K562 (cell line): Measurements from ENCODE around the gene FAM187B. TPM values are rescaled to one million over a fixed set of nuclear protein-coding genes. Genes with fewer than 3 reads are reported as not detected.

Experiments used
- ARID1B ChIP-seq: fragments of 450-650 bp; IDR thresholded peaks from 2 replicates; pipeline ENCODE4 v1.6.1; 2016; ENCODE audit warnings: antibody characterized with exemption, mild to moderate bottlenecking, inconsistent platforms
- CCNT2 ChIP-seq: IDR thresholded peaks from 2 replicates; pipeline ENCODE4 v1.6.1; 2011; ENCODE audit warnings: borderline replicate concordance, low read depth, mild to moderate bottlenecking, moderate library complexity, mixed read lengths, low read length; ENCODE audit not compliant: insufficient read length; ENCODE audit errors: extremely low read depth
- ESRRA ChIP-seq: fragments of 450-650 bp; IDR thresholded peaks from 2 replicates; pipeline ENCODE4 v1.6.1; 2014; ENCODE audit warnings: low read depth, mild to moderate bottlenecking, moderate library complexity, borderline replicate concordance
- FOS ChIP-seq: IDR thresholded peaks from 3 replicates; pipeline ENCODE4 v1.6.1; 2011; ENCODE audit not compliant: insufficient read length; ENCODE audit errors: extremely low read depth
- FOXJ3 ChIP-seq: sonication (generic); formaldehyde crosslinking; IDR thresholded peaks from 2 replicates; pipeline ENCODE4 v1.4.0; 2020; ENCODE audit warnings: mild to moderate bottlenecking, missing genetic modification reagents
- MNT ChIP-seq, 2 experiments: fragments of 450-650 bp; conservative IDR thresholded peaks; 2 replicates each; pipeline ENCODE4 v1.6.1; 2017; ENCODE audit warnings: mild to moderate bottlenecking in 2 of 2, moderate library complexity in 2 of 2
- NCOA4 ChIP-seq: fragments of 450-650 bp; IDR thresholded peaks from 2 replicates; pipeline ENCODE4 v1.6.1; 2018; ENCODE audit warnings: mild to moderate bottlenecking; ENCODE audit not compliant: partially characterized antibody
- NR2C2 ChIP-seq, 2 experiments: fragments of 200-800 bp in 1 of 2; sonication (Bioruptor generic) in 1 of 2; sonication (generic) in 1 of 2; formaldehyde crosslinking in 1 of 2; IDR thresholded peaks; 2 replicates each; pipeline versions ENCODE4 v1.6.1 to v1.8.0; 2016 to 2022; ENCODE audit warnings: mild to moderate bottlenecking in 1 of 2, missing compliant biosample characterization in 1 of 2, missing genetic modification characterization in 1 of 2, missing genetic modification reagents in 1 of 2
- PPARD ChIP-seq: fragments of 250-450 bp; sonication (Bioruptor Pico); IDR thresholded peaks from 2 replicates; pipeline ENCODE4 v1.8.0; 2022; ENCODE audit warnings: inconsistent platforms, mild to moderate bottlenecking, moderate library complexity
- RAD21 ChIP-seq, 2 experiments: fragments of 250-450 bp in 1 of 2; fragments of 450-650 bp in 1 of 2; sonication (Bioruptor Pico) in 1 of 2; formaldehyde crosslinking in 1 of 2; IDR thresholded peaks in 1 of 2; conservative IDR thresholded peaks in 1 of 2; 2 replicates each; pipeline versions ENCODE4 v1.4.0 to v1.8.0; 2020 to 2022; ENCODE audit warnings: mild to moderate bottlenecking in 2 of 2, moderate library complexity in 1 of 2
- SMAD4 ChIP-seq: fragments of 250-450 bp; sonication (Bioruptor Pico); conservative IDR thresholded peaks from 2 replicates; pipeline ENCODE4 v1.8.0; 2021; ENCODE audit warnings: inconsistent platforms, mild to moderate bottlenecking, moderate library complexity
- TEAD4 ChIP-seq, 2 experiments: sonication (generic) in 1 of 2; formaldehyde crosslinking in 1 of 2; IDR thresholded peaks; 2 replicates each; pipeline versions ENCODE4 v1.6.1 to v1.8.0; 2012 to 2022; ENCODE audit warnings: borderline replicate concordance in 1 of 2, inconsistent platforms in 1 of 2, low read length in 1 of 2, mild to moderate bottlenecking in 1 of 2, missing genetic modification reagents in 1 of 2
- YY1 ChIP-seq, 3 experiments: IDR thresholded peaks; 2 replicates each; pipeline ENCODE4 v1.6.1; 2011; ENCODE audit warnings: low read length in 2 of 3, mild to moderate bottlenecking in 2 of 3, moderate library complexity in 2 of 3, borderline replicate concordance in 1 of 3, control low read depth in 1 of 3, low read depth in 1 of 3; ENCODE audit not compliant: insufficient read depth in 3 of 3, insufficient replicate concordance in 2 of 3, control insufficient read depth in 1 of 3, insufficient read length in 1 of 3; ENCODE audit errors: extremely low read depth in 1 of 3
- ZEB2 ChIP-seq: fragments of 450-650 bp; IDR thresholded peaks from 2 replicates; pipeline ENCODE4 v1.6.1; 2016
- ZNF274 ChIP-seq: IDR thresholded peaks from 2 replicates; pipeline ENCODE4 v1.6.1; 2011; ENCODE audit warnings: low read depth, mild to moderate bottlenecking, low read length, moderate library complexity, borderline replicate concordance
- ZNF311 ChIP-seq: fragments of 250-450 bp; sonication (Bioruptor Pico); IDR thresholded peaks from 2 replicates; pipeline ENCODE4 v1.4.0; 2020; ENCODE audit warnings: mild to moderate bottlenecking, moderate library complexity
- ZNF644 ChIP-seq: fragments of 200-800 bp; sonication (Bioruptor generic); IDR thresholded peaks from 2 replicates; pipeline ENCODE4 v1.6.1; 2016; ENCODE audit warnings: low read depth, missing genetic modification characterization, missing compliant biosample characterization
- ZNF76 ChIP-seq: fragments of 250-450 bp; sonication (Bioruptor Pico); IDR thresholded peaks from 2 replicates; pipeline ENCODE4 v1.4.0; 2020; ENCODE audit warnings: mild to moderate bottlenecking, moderate library complexity, borderline replicate concordance
- polyA plus RNA-seq, 8 experiments: library from polyadenylated mRNA; depleted of rRNA in 4 of 8; stranded (reverse) in 5 of 8; unstranded in 3 of 8; fragments of >200 nt; fragmentation: Nextera tagmentation in 2 of 8; fragmentation: Illumina TruSeq in 1 of 8; extraction: Ambion mirVana in 2 of 8; extraction: Trizol in 1 of 8; gene quantifications; 2 replicates each; pipeline versions ENCODE4 v1.2.1 to v1.2.3, GENCODE V29; 2011 to 2014; ENCODE audit warnings: inconsistent platforms in 1 of 8, missing spikeins in 1 of 8
- total RNA-seq, 7 experiments: library from RNA; depleted of rRNA in 6 of 7; stranded (reverse); fragments of >200 nt in 6 of 7; fragmentation: Illumina TruSeq in 2 of 7; extraction: Trizol in 2 of 7; gene quantifications; 2 replicates each; pipeline versions ENCODE4 v1.2.1 to v1.2.3, GENCODE V29; 2011 to 2021; ENCODE audit warnings: low replicate concordance in 1 of 7
- TF ChIP-seq, protein P1 (sequence below): fragments of 450-650 bp; conservative IDR thresholded peaks from 2 replicates; pipeline ENCODE4 v1.6.1; 2016; ENCODE audit warnings: missing genetic modification characterization, low read depth, mild to moderate bottlenecking, missing compliant biosample characterization, moderate library complexity
- TF ChIP-seq, protein P2 (sequence below): fragments of 450-650 bp; IDR thresholded peaks from 2 replicates; pipeline ENCODE4 v1.6.1; 2016; ENCODE audit warnings: low read depth, mild to moderate bottlenecking, moderate library complexity
- TF ChIP-seq, protein P3 (sequence below): fragments of 250-450 bp; sonication (Bioruptor Pico); IDR thresholded peaks from 2 replicates; pipeline ENCODE4 v1.5.0; 2021

Gene FAM187B
- total and polyA plus RNA-seq, 9 of the 15 experiments (the other 6 are each of a cell fraction or from before 2014, with no cell fraction given) = 0.04 to 0.09 TPM; not detected in 7

- TF ChIP-seq FOXJ3 (CRISPR knock-in tag) (no peak), ESRRA (peak; percentile 88), ZNF274 (no peak), FOS (peak; percentile 8), TEAD4 (IDR thresholded peaks at IDR 0.05; ENCODE audit: low read length) (peak; percentile 98), TEAD4 (CRISPR knock-in tag; IDR thresholded peaks at IDR 0.05; ENCODE audit: borderline replicate concordance) (no peak), ARID1B (peak; percentile 97), NR2C2 (CRISPR knock-in tag; IDR thresholded peaks at IDR 0.05) (no peak), NR2C2 (tag; IDR thresholded peaks at IDR 0.05) (peak; percentile 58), PPARD (CRISPR knock-in tag) (no peak), ZNF76 (CRISPR knock-in tag) (no peak), YY1 (IDR thresholded peaks at IDR 0.05; ENCODE audit: borderline replicate concordance in 1 of 3, control insufficient read depth in 1 of 3, extremely low read depth in 1 of 3, insufficient read depth in 3 of 3, insufficient read length in 1 of 3, insufficient replicate concordance in 2 of 3, low read depth in 1 of 3, low read length in 2 of 3) (peak; percentile 39 to 91 (median 75)), CCNT2 (peak; percentile 93), SMAD4 (CRISPR knock-in tag) (peak; percentile 86), RAD21 (CRISPR knock-in tag; conservative IDR thresholded peaks at IDR 0.05 in 1 of 2, IDR thresholded peaks at IDR 0.05 in 1 of 2) (peak; percentile 6 to 14; a peak in 1 of 4 replicates), ZNF311 (CRISPR knock-in tag) (peak; percentile 37; the same call in 1 of the 2 replicates), ZEB2 (peak; percentile 92), MNT (conservative IDR thresholded peaks at IDR 0.05) (peak in 1 of 2 experiments; percentile 55; a peak in 2 of 4 replicates), NCOA4 (peak; percentile 17), ZNF644 (tag) (peak; percentile 92)
- TF ChIP-seq, protein P1, sequence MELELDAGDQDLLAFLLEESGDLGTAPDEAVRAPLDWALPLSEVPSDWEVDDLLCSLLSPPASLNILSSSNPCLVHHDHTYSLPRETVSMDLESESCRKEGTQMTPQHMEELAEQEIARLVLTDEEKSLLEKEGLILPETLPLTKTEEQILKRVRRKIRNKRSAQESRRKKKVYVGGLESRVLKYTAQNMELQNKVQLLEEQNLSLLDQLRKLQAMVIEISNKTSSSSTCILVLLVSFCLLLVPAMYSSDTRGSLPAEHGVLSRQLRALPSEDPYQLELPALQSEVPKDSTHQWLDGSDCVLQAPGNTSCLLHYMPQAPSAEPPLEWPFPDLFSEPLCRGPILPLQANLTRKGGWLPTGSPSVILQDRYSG (tag) = peak; percentile 63; the same call in 1 of the 2 replicates
- TF ChIP-seq, protein P2, sequence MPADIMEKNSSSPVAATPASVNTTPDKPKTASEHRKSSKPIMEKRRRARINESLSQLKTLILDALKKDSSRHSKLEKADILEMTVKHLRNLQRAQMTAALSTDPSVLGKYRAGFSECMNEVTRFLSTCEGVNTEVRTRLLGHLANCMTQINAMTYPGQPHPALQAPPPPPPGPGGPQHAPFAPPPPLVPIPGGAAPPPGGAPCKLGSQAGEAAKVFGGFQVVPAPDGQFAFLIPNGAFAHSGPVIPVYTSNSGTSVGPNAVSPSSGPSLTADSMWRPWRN = peak; percentile 80
- TF ChIP-seq, protein P3, sequence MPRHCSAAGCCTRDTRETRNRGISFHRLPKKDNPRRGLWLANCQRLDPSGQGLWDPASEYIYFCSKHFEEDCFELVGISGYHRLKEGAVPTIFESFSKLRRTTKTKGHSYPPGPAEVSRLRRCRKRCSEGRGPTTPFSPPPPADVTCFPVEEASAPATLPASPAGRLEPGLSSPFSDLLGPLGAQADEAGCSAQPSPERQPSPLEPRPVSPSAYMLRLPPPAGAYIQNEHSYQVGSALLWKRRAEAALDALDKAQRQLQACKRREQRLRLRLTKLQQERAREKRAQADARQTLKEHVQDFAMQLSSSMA (CRISPR knock-in tag) = 0 out of 2 replicates have a peak, but pooled peaks have one; percentile 44
Measured at GRCh38 chr19:35220315-35220921, 8.1 kb downstream of the FAM187B start (continued).
